Left lobe of liver (tissue), 2 donors: ENCODE results near the gene HOXD11. TPM values are rescaled to one million over a fixed set of nuclear protein-coding genes. Genes with fewer than 3 reads are reported as not detected.

ENCODE experiments used
- ATAC-seq: fragments of 200-7000 bp; cut with Tn5 transposase; one replicate; pipeline ENCODE4 v1.9.1; 2020; ENCODE audit warnings: mild to moderate bottlenecking, moderate library complexity
- DNase-seq: peaks from one replicate; pipeline ENCODE4 v3.0.0-alpha.2; 2020; ENCODE audit warnings: low spot score
- total RNA-seq: library from RNA; stranded (reverse); gene quantifications from one replicate; pipeline ENCODE4 v1.2.1, GENCODE V29; 2021
- donor health status: DM: no; HTN: no; CAD: no; lungs with moderate emphysema.
- donor health status: DM: no; HTN: yes; CAD: no.

Gene HOXD11
- total RNA-seq, 1 donor from 2014 or later, result not detected

- ATAC-seq, result no peak
- DNase-seq, result no peak
These were observed 40.2 kb downstream of the HOXD11 start for GRCh38 chr2:176147210-176147799.

- DNase-seq, result no peak
- no peak for ATAC-seq
These were observed 40.9 kb downstream of the HOXD11 start for GRCh38 chr2:176147800-176148496.

GRCh38 chr2:176148751-176149421 lies 41.8 kb downstream of the HOXD11 start:
- DNase-seq, result no peak
- ATAC-seq, result no peak

- DNase-seq, result no peak
- ATAC-seq, result no peak
These were observed 42.4 kb downstream of the HOXD11 start for GRCh38 chr2:176149481-176149938.

GRCh38 chr2:176149939-176150583 lies 43.0 kb downstream of the HOXD11 start:
- ATAC-seq (no peak), DNase-seq (no peak)

GRCh38 chr2:176150584-176151441 lies 43.7 kb downstream of the HOXD11 start:
- ATAC-seq (no peak), DNase-seq (no peak)

GRCh38 chr2:176151442-176152287 lies 44.6 kb downstream of the HOXD11 start, which contains the start of gene HOXD4:
TSS of gene HOXD4 (plus strand) at chr2:176151550. CDS start at chr2:176151634, 84 bp downstream.
- no peak for ATAC-seq
- DNase-seq, result no peak

- no peak for DNase-seq
- ATAC-seq, result no peak
These were observed 45.5 kb downstream of the HOXD11 start for GRCh38 chr2:176152350-176153181.

- ATAC-seq, result no peak
- no peak for DNase-seq
These were observed 47.6 kb downstream of the HOXD11 start for GRCh38 chr2:176154576-176155252.

- ATAC-seq (no peak), DNase-seq (no peak)
These were observed 48.4 kb downstream of the HOXD11 start for GRCh38 chr2:176155356-176156044.

GRCh38 chr2:176156301-176156806 lies 49.3 kb downstream of the HOXD11 start:
- DNase-seq (no peak), ATAC-seq (no peak)

- no peak for DNase-seq
- ATAC-seq, result no peak
These were observed 49.9 kb downstream of the HOXD11 start, which contains the start of gene HOXD3 for GRCh38 chr2:176156807-176157498. TSS of gene HOXD3 (plus strand) at chr2:176157307. CDS start at chr2:176169115, 11,808 bp downstream.

- DNase-seq (no peak), ATAC-seq (no peak)
These were observed 50.6 kb downstream of the HOXD11 start for GRCh38 chr2:176157499-176158185.

GRCh38 chr2:176158186-176158591 lies 51.1 kb downstream of the HOXD11 start:
- DNase-seq (no peak), ATAC-seq (no peak)

GRCh38 chr2:176158855-176159662 lies 52.0 kb downstream of the HOXD11 start:
- ATAC-seq, result no peak
- no peak for DNase-seq
